ENCODE measurements around the gene CYBRD1.
"Not testable (repeated sequence)": the region's sequence is repeated elsewhere in the genome, so short reads cannot be mapped to it uniquely, and the experiment has no call there.

Gene CYBRD1

DNA sequence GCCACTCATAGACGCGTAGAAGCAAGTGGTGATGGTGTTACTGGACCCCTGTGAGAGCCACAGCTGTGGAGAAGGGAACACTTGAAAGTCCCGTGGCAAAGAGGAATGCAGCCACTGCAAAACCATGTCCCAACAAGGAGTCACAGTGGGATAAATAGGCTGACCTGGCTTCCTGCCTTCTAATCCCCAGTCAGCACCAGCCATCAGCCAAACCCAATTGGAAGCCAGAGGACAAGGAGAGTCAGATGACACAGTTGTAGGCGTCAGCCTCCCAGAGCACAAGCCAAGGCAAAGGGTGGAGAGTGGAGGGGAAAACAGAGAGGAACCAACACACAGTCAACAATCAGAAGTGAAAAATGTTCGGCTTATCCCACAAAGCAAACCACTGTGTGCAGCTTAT, 5.5 kb upstream of the CYBRD1 start:
- DNase-seq, result no peak

DNA sequence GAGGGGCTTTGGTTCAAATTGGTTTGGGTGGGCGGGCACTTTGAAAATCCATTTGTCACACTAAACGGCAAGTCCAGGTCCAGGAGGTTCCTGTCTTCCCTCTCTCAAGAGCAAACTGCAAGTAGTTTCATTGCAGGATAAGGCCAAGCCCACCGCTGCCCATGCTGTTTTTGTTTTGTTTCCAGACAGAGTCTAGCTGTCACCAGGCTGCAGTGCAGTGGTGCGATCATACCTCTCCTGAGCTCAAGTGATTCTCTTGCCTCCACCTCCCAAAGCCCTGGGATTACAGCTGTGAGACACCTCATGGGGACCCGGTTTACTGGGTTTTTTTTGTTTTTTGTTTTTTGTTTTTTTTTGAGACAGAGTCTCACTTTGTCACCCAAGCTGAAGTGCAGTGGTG, 1.8 kb upstream of the CYBRD1 start:
- DNase-seq, result no peak

DNA sequence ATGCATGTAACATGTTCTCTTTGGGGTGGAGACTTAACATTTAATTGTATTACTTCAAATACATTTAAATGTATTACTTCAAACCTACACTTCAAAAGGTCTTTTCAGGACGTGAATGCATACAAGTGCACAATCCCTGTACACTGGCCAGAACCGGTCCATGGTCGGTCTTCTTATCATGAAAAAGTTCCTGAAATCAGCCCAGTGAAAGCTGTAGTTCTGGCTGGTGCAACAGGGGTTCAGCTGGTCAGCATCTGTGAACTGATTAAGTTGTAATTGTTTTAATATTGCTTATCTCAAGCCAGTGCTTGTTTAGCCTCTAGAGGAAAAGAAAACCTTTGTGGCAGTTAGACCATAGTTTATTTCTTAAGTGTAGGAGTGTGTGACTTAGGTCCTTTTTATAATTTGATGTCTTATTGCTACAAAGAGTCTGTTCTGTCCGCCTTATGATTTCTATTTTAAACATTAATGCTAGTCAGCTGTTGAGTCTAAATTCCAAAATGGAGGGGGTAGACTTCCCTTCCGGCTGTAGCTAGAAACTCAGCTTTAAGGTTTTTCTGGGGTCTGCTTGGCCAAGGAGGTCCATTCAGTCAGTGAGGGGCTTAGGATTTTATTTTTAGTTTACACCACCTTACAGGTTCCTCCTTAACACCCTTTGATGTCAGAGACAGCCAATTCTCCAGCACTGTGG, 768 bp upstream of the CYBRD1 start:
- DNase-seq, result no peak

DNA sequence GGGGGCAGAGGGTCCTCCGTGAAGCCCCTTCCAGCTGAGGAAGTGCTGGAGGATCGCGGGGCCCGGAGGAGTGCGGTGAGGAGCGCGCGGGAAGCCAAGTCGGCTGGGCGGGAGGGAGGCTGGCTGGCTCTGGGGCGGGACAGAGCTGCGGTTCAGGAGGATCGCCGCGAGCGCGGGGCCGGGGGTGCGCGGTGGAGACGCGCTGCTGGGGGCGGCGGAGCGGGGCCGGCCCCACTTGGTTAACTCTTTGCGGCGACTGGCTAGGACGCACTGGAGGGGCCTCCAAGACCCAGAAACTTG, 464 bp downstream of the CYBRD1 start:
- DNase-seq, result no peak

- DNase-seq, result no peak
These were observed 1.1 kb downstream of the CYBRD1 start for GRCh38 chr2:171523088-171524017.

DNA sequence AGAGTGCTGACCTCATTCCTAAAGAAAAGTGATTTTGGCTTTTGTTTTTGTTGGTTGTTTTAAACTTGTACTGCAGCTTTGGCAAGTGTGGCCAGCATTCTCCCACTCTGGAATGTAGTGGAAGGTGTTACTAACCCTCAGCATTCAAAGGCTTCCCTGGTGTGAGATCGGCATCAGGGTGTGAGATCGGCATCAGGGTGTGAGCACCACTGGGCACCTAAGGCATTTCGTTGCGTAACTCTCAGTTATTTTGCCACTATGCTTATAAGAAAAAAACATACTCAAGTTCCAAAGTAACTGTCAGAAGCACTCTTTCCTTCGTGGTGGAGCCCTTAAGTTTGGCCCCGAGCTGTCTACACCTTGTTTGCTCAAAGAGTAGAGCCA, 1.7 kb downstream of the CYBRD1 start:
- DNase-seq, result no peak

DNA sequence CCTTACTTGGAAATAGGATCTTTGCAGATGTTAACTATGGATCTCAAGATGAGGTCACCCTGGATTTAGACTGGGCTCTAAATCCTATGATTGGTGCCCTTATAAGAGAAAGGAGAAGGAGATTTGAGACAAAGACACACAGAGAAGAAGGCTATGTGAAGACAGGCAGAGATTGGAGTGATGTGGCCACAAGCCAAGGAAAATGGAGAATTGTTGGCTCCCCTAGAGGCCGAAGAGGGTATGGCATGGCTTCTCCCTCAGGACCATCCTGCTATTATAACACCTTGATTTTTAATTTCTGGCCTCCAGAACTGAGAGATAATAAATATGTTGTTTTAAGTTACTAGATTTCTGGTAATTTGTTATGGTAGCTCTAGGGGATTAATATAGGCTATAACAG, 7.6 kb downstream of the CYBRD1 start:
- no peak for DNase-seq

GRCh38 chr2:171530378-171530777, 8.1 kb downstream of the CYBRD1 start:
- DNase-seq, result no peak

DNA sequence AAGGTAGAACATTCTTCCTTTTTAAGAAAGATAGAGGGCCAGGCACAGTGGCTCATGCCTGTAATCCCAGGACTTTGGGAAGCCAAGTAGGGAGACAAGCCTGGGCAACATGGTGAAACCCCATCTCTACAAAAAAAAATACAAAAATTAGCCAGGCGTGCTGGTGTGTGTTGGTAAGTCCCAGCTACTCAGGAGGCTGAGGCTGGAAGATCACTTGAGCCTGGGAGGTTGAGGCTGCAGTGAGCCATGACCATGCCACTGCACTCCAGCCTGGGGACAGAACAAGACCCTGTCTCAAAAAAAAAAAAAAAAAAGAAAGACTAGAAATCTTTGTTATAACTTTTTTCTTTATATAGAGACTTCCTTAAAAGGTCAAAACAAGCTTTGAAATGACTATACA, 8.6 kb downstream of the CYBRD1 start:
- not testable (repeated sequence) for DNase-seq

DNA sequence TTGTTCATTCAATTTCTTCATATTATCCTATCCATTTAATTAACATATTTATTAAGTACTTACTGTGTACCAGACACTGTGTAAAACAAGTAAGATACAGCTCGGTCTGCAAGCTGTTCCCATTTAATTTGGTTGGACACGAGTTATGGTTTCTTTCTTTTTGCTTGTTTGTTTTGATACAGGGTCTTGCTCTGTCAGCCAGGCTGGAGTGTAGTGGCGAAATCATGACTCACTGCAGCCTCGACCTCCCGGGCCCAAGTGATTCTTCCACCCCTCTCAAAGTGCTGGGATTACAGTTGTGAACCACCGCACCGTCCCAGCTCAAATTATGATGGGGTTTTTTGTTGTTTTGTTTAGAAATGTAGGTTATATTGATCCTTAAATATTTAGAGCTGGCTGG, 9.0 kb downstream of the CYBRD1 start:
- DNase-seq, result no peak

DNA sequence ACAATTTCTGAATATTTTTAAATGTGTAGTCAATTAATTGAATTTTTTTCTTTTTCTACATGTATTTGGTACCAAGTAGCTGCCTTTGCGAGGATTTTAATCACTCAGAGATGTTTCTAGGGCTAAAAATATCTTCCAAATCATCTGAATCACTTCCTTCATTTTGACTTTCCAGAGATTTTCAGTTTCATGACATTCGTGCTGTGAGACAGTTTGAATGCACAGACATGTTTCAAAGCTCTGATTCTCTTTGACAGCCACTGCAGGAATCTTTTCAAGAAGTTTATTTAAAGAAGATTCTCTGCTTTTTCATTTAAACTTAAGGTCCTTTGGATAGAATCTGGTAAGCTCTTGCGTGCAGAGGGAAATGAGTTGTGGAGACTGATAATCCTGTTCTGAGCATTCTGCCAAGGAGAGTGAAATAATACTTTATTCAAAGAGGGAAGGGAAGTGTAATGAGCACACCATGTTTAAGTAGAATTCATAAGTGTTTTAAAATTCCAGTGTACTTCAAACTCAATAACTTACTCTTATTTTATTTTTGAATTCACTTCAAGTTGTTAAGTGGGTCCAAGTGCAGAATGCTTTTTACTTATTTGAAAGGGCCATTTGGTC, 9.7 kb downstream of the CYBRD1 start:
- DNase-seq, result no peak

DNA sequence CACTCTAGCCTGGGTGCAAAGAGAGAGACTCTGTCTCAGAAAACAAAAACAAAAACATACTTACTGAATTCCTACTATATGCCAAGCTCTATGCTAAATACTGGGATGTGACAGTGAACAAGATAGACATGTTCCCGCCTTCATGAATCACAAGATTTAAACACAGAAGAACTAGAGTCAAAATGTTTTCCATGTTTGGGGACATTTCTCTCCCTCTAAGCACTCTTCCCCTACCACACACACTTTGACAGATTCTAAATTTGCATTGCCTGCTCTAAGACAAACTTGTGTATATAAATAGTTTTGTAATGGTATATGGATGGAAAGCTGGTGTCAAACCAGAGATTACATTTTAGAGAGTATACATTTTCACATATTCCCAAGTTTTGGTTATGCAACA, 11.1 kb downstream of the CYBRD1 start:
- no peak for DNase-seq

DNA sequence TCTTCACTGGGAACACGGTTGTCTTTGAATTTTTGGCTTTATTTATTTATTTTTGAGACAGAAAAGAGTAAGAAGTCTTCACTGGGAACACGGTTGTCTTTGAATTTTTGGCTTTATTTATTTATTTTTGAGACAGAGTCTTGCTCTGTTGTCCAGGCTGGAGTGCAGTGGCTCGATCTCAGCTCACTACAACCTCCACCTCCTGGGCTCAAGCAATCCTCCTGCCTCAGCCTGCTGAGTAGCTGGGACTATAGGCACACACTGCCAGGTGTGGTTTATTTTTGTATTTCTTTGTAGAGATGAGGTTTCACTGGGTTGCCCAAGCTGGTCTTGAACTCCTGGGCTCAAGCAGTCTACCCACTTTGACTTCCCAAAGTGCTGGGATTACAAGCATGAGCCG, 13.3 kb downstream of the CYBRD1 start:
- not testable (repeated sequence) for DNase-seq

- no peak for DNase-seq
These were observed 18.2 kb downstream of the CYBRD1 start for GRCh38 chr2:171540437-171540836.

DNA sequence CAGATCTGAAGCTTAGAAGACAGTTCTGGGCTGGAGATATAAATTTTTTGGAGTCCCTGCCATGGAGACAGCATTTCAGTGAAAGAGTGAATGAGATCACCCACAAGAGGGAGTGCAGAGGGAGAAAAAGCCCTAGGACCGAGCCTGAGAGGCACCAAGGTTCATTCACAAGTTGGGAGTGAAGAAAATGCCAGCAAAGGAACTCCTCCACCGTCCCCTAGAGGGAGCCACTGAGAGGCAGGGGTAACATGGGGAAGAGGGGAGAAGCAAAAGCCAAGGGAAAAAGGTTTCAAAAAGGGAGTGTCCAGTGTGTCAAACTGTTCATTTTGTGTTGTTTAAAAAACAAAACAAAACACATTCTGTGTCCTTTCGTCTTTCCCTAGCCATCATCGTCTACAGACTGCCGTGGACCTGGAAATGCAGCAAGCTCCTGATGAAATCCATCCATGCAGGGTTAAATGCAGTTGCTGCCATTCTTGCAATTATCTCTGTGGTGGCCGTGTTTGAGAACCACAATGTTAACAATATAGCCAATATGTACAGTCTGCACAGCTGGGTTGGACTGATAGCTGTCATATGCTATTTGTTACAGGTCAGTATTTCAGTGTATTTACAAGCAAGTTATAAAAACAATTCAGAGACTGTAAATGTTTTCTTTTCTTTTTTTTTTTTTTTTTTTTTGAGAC, 19.1 kb downstream of the CYBRD1 start:
- no peak for DNase-seq

GRCh38 chr2:171545086-171545485, 22.8 kb downstream of the CYBRD1 start:
- no peak for DNase-seq

DNA sequence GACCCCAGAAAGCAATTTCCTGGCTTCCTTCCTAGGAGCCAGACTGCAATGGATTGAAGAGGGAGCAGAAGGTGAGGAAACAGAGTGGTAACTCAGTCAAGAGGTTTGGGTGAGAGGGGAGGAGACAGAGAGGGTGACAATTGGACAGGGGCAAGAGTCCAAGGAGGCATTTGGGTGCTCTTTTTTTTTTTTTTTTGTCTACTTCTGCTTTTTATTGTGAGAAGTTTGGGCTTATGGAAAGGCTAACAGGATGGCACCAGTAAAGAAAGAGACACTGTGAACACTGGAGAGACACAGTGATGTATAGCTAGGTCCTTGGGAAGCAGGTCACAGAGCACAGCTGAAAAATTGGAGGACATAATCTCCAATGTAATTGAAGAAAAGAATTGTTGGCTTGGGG, 25.0 kb downstream of the CYBRD1 start:
- no peak for DNase-seq

- DNase-seq, result no peak
These were observed 25.4 kb downstream of the CYBRD1 start for GRCh38 chr2:171547720-171548119.

- DNase-seq, result no peak
These were observed 28.3 kb downstream of the CYBRD1 start for GRCh38 chr2:171550613-171551012.

DNA sequence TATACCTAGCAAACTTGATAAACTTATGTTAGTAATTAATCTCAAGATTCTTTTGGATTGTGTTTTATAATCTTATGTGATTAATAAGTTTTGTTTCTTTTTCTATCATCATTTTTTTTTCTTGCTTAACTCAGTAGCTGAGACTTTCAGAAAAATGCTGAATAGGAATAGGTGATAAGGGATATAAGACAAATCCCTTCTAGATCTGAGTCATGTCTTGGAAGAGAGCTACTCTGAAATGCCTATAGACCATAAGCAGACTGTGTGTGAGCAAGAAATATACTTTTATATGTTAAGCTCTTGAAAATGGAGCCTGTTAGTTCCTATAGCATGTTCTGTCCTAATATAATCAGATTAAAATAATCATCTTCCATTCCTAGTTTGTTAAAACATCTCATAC, 29.6 kb downstream of the CYBRD1 start:
- DNase-seq, result no peak

DNA sequence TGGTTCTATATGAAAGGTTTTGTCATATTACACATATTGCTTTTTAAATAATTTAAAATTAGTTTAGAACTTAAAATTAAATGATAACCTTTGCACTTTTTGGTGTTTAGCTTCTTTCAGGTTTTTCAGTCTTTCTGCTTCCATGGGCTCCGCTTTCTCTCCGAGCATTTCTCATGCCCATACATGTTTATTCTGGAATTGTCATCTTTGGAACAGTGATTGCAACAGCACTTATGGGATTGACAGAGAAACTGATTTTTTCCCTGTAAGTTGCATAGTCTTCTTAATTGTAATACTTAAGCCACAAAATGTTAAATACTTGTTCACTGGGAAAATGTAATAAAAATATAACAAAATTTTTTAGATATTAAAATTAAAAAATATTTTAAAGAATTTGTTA, 31.0 kb downstream of the CYBRD1 start:
- DNase-seq, result no peak

- peak; percentile 72 to 82 for DNase-seq
These were observed 31.6 kb downstream of the CYBRD1 start for GRCh38 chr2:171553858-171554257.

DNA sequence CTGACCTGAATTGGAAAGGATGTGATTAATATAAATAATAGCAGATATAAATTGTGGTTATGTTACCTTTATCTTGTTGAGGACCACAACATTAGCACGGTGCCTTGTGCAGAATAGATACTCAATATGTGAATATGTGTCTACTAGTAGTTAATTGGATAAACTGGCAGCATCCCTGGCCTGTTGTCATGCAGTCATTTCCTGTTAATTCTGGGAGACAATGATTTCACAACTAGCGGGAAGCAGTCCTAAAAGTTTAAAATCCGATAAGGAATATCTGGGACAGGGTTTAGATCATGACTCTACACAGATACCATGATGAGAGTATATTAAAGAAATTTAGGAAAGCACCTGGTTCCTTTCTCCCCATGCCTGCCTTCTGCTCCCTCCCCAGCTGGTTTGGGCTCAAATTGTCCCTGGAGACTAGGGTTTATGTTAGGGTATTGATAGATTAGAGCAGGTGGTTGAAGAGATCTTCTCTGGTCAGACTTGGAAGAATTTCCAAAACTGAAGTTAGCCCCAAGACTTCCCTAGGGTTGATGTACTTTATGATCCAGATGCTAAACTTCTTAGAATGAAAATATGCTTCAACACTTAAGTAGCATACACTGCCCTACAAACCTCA, 32.8 kb downstream of the CYBRD1 start:
- DNase-seq, result no peak
